Stimulated activated CD4-positive, alpha-beta T cell treated with anti-CD3 and anti-CD28 coated beads, TNF-alpha, amount 100 ng/mL, for 48 hours (primary cell): Measurements from ENCODE around the gene DOCK3.
"Not testable (repeated sequence)": the region's sequence is repeated elsewhere in the genome, so short reads cannot be mapped to it uniquely, and the experiment has no call there.

Source experiments
- DNase-seq, 3 donors: peaks; one replicate each; pipeline ENCODE4 v3.0.0-alpha.2; 2020; ENCODE audit warnings: low read depth in 3 of 3

The DOCK3 gene

DNA sequence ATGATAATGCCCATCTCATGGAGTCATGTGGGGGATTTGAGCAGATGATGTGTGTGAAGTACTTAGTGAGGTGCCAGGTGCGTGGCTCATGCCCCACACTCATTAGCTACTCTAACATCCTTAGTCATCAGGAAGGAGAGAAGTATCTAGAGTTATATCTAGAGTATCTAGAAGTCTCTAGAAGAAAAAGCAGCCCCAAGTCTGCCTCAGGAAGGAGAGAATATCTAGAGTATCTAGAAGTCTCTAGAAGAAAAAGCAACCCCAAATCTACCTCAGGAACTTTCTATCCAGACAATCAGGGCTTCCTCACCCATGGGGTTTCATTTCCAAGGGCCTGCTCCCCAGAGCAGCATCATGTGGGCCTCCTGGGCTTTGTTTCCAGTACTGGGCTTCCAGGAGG is 24.7 kb upstream of the DOCK3 start:
- DNase-seq = no peak

DNA sequence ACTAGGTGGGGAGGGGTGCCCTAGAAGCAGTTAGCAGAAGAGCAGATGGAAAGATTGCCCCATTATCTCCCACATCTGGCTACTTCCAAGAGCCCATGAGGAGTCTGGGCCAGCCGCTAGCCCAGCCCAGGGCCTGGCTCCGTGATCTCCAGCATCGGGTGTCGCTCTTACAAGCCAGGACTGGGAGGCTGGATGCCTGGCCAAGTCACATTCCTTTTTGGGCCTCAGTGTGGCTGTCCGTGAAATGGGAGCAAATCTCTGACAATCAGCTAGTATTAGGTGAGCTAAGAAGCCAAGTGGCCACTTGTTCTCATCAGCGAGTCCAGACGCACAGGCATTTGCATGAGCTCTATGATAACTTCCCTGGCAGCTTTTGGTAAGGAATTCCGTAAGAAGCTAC is 23.3 kb upstream of the DOCK3 start:
- no peak for DNase-seq

DNA sequence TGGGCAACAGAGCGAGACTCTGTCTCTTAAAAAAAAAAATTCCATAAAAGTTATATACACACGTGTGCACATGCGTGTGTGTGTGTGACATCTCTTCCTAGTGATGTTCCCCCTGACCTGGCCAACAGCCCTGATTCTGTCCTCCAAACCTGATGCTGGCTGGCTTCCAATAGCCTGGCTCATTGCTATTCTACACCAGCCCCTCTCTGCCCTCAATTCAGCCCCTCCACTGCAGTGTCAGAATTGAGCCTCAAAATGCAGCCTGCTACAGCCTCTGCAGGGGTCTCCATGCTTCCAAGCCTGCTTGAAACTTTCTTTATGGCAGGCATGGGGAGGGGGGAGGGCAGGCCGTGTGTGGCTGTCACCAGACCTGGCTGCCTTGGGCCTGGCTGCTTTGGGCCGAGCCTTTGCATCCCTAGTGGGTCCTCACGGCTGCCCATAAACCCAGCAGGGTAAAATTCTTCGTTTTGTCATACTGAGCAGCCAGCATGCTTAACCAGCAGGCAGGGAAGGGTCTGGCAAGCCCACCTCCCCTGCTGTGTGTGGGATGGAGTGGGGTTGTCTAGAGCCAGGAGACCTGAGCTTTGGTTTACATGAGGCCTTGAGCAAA is 22.7 kb upstream of the DOCK3 start:
- no peak for DNase-seq

DNA sequence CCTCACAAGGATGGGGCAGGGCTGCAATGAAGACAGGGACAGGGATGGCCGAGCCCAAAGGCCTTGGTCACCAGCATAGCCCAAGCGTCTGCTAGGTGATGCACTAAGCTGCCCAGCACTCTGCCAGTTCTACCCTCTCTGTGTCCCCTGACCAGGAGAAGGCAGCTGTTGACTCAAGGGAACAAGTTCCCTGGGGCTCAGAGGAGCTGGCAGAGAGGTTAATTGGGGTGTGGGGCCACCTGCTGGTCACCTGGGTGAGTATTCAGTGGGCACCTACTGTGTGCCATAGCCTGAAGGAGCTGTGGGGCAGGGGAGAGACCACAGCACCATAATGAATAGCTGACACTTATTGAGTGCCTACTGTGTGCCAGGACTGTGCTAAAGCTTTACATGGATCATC is 22.0 kb upstream of the DOCK3 start:
- peak in 2 of 3 donors; percentile 33 to 40 for DNase-seq

DNA sequence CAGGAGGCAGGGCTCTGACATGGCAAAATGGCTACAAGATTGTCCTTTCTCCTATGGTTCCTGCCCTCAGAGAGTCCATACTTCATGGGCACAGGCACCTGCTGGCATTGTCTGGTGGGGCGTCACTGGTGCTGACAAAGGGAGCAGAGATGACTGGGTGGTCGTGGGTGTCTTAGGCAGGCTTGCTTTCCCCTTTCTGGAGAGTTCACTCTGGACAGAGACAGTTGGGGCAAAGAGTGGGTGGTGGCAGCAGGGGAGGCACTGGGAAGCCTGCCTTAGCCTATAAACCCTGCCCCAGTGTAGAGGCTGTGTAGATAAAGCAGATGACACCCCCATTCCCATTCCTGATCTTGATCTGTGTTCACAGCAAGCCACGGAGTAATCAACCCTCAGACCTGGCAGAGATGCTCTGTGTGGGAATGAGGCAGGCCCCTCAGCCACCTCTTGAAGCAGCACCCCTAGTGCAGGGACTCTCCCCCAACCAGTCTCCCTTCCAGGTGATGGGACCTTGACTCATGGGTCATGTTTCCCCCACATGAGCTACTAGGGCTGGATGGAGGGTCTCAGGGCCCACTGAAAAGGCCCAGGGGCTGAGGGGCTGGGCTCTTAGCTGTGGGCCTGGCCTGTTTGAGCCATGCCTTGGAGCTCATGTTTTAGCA is 20.7 kb upstream of the DOCK3 start:
- no peak for DNase-seq

DNA sequence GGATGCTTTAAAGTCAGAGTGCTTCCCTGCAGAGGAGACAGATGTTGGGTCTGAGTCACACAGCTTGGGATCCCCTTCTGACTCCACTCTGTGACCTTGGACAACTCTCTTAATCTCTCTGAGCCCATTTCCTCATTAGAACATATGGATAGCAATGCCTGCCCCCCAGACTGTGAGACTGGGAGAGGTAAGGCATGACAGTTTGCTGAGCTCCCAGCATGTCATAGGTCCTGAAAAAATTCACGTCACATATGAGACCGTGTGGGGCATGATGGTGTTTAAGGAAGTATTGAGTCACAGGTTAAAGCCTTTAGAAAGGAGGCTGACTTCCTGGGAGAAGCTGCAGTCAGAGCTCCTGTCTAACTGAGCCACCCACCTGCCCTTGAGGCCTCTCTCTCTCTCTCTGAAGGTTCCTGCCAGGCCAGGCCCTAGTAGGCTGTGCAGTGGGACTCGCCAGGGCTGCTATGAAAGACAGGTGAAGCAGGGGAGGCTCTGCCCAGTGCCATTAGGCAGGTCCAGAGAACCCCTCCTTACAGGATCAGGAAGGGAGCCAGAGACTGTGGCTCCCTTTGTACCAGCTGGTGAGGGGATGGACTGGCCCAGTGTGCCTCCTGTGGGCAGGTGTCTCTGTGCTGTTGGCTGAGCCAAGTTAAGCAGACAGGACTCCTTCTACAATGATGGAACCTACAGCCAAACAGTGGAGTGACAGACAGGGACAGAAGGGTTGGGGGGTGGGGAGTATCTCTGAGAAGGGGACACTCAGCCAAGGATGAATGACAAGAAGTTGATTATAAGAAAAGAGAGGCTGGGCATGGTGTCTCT is 19.5 kb upstream of the DOCK3 start:
- peak in 1 of 3 donors; percentile 29 for DNase-seq

DNA sequence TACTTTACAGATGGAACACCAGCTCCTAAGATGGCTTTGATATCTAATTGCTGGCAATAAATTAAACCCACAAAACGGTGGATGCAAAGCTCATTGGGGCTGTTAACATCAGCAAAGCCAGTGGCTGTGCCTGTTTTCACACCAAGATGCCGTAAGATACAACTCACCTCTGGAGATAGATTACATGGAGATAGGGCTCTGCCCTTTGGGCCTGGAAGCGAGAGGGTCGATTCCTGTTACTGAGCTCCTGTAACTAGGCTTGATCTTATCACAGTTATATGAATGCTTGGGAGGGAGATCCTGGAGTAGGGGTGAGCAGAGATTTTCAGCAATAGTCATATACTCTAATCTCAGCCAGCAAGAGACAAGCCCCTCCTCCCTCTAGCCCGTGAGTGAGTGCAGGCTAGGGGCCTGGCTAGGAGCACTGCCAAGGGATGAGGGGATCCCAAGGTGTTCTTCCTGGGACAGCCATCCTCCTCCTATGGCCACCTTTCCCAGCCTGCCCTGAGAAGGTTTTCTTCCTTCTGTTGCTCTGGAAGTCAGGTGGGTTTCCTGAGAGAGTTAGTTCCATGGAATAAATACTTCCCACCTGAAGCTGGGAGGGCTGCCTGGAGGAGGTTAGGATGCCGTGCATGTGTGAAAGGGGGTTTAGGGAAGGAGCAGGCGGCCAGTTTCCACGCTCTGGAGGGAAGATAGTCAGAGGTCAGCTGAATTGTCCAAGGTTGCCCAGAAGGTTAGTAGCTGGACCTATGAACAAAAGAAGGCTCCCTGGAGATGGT is 18.1 kb upstream of the DOCK3 start:
- no peak for DNase-seq

DNA sequence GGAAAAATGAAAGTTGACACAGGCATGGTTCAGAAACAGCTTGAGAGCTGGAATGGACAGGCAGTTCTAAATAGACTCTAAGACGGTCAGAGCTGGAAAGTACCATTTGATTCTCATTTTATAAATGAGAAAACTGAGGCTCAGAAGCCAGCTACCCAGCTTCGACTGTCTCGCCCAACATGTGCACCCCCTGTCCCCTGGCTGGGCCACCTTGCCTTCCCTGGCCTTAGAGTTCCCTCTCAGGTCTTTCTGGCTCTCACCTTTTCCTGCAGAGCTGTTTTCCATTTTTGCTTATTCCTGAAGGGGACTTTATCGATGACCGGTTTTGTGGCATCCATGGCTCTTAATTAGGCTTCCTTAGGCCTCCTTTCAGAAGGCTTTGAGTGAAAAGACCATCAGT is 17.3 kb upstream of the DOCK3 start:
- no peak for DNase-seq

DNA sequence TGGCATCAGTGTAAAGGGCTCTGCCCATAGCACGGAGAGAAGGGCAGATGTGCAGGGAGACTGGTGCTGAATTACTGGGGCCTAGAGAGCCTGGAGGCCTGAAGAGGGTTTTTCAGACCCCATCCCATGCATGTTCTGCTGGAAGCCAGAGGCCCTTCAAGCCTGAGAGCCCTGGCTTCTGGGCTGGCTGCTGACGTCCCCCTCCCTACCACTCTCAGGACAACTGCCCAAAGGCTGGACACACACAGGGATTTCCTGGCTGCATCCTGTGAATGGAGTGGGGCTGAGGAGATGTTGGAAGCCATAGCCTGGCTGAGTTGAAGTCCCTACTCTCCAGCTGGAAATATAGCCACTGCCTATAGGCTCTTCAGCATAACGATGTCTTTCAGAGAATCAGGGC is 16.9 kb upstream of the DOCK3 start:
- DNase-seq = no peak

DNA sequence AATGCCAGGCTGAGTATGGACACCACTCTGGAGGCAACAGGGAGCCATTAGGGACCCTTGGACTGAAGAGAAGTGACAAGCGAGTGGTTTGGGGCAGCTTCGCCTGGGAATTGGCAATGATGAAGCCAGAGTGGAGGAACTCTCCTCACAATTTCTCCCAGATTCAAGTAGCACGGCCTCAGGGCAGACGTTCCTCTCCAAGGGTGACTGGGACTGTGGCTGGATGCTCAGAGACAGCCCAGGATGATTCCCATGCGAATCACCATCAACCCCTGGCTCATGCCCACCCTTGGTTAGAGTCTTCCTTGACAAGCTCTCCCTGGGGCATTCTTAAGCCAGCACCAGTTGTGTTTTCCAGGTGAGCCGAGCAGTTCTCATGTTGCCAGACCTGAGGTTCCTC is 16.3 kb upstream of the DOCK3 start:
- no peak for DNase-seq

DNA sequence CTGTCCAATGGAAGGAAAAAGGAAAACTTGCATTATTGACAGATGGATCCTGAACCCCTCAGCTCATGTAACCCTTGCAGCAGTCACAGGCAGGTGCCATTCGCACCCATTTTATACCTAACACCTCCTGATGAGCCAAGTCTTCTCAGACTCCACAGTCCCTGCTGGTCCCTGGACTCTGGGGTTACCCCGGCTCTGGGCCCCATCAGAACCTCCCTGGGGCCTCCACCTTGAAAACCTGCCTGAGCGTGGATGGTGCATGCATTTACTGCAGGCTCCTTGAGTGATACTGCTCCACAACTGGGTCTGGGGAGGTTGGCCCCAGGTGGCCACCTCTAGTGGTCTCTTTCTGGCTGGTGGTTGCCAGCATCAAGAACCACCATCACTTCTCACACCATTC is 15.9 kb upstream of the DOCK3 start:
- no peak for DNase-seq

DNA sequence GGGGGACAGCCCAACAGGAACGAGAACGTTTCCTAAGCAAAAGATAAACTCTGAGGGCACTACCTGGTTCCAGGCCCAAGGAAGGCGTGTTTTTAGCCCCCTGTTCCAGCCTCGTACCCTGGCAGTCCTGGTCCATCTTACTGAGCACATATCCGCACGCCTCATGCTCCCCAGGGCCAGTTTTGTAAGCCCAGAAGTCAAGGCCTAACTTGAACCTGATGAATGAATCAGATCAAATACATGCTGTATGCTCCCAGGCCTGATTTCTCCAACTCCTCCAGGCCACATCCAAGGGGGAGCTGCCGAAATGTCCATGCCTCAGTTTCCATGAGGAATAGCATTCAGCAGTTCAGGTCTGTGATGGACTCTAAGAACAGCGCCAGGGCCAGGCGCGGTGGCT is 14.3 kb upstream of the DOCK3 start:
- DNase-seq = no peak

DNA sequence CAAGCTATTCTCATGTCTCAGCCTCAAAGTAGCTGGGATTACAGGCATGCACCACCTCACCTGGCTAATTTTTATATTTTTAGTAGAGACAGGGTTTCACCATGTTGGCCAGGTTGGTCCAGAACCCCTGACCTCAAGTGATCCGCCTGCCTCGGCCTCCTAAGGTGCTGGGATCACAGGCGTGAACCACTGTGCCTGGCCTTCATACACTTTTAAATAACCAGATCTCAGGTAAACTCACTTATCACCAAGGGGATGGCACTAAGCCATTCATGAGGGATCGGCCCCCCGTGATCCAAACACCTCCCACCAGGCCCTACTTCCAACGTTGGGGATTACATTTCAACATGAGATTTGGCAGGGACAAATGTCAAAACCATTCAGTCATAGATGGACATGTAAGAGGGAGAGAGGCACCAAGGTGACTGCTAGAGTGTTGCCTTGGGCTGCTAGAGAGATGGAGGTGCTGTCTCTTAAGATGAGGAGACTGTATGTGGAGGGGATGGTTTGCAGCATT is 13.3 kb upstream of the DOCK3 start:
- no peak for DNase-seq

DNA sequence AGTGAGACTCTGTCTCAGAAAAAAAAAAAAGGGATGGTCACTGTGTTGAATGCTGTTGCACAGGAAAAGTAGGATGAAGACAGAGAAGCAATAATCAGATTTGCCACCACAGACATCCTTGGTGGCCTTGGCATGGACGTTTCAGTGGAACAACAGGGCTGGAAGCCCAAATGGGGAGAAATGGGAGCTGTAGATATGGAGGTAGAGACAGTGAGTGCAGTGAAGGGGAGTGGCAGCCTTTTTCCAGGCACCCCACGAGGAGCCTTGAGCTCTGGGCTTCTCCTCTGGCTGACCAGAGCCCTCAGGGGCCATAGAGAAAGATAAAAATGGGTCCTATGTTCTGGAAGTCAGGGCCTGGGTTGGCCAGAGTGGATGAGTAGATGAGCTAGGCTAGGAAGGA is 12.3 kb upstream of the DOCK3 start:
- no peak for DNase-seq

DNA sequence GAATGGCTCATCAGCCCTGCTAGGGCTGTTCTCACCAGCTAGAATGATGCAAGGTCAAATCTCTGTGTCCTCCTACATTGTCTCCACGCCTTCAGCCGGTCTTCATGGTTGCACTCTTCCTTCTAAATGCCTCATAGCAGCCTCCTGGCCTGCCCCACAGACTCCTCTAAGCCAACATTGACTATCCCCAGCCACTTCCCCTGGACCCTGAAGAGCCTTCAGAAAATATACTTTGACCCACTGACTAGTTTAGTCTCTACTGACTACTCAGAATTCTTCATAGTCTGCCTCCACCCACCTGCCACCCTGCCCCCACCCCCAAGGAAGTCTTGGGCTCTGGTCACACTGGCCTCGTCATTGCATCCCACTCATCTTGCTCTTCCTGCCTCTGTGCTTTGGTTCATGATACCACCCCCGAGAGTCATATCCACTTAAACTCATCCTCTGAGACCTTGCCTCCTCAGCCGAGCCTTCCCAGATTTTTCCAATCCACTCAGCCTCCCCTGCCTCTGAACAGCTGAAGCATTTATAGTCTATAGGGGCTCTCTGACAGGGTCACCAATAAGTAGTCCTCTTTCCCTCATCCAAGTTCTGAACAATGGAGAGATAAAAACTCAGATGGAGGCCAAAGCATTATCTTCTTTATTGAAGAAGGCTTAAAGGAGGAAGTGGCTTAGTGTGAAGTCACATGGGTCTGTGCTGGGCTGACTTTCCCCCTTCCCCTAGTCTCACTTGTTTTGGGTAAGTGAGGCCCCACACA is 9.5 kb upstream of the DOCK3 start:
- no peak for DNase-seq

DNA sequence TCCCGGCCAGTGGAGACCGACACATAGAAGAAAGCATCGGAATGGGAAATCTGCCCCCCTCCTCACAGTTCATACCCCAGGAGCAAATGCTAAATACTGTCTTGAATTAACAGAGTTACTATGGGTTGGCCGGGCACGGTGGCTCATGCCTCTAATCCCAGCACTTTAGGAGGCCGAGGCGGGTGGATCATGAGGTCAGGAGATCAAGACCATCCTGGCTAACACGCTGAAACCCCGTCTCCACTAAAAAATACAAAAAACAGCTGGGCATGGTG is 8.9 kb upstream of the DOCK3 start:
- DNase-seq = not testable (repeated sequence)

DNA sequence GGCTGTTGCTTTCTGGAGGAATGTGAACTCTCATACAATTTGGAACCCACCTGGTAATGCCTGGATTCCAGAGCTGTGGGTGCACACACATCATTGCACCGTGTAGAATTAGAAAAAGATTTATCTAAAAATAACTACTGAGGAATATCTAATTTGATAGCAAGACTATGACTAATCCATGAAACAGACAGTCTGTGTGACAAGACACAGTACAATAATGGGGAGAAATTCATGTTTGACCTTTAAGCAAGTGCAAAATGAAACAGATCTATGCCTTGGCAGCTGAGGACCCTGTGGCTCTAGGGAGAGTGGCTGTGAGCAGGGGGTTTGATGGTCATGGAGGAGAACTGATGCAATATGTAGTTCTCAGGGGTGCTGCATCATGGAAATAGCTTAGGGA is 7.9 kb upstream of the DOCK3 start:
- DNase-seq = no peak

DNA sequence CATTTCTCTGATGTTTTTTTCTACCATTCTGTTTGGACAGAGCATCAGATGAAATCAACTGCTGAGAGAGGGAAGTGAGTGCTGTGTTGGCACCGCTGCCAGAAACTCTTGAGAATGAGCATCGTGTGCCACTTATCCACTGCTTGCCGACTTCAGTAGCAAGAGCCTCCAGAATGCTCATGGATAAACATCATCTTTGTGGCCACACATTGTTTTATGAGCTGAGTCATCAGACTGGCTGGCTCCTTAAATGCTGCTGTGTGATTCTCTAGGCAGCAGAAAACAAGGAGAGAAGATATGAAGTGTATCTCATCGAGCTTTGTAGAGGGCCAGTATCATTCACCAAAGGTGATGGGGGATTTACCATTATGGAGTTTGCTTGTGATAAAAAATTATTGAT is 3.4 kb upstream of the DOCK3 start:
- no peak for DNase-seq

DNA sequence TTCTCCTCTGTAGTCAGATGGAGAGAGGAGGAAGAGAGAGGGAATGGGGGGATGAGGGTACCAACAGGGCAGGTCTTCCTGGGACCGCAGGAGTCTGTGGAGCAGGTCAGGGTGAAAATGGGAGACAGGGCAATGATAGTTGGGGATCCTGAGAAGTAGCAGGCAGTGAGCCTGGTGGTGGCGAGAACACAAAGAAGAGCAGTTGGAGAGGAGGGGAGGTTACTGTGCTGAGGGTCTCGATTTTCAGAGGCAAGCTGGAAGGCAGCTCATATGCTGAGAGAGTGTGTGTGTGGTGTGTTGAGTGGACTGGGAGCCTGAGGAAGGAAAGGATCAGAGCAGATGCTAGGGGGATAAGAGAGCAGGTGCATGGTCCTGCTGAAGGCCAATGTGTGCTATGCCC is 2.1 kb upstream of the DOCK3 start:
- DNase-seq = no peak

DNA sequence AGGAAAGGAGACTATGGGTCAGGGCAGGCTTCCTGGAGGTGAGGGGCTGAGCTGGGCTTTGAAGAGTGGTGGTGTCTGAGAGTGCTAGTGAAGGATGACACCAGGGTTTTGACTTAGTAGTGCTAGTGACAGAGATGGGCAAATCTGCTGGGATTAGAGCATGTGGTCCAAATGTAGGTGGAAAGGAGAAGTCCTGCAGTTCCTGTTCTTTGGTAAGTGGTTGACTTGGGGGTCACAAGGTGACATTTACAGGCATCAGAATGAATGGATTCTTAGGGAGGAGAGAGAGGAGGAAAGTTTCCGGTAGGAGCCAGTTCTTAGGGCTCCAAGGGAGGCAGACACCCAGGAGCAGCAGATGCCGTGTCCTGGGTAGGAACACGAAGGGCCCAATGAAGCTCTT is 796 bp upstream of the DOCK3 start:
- no peak for DNase-seq

DNA sequence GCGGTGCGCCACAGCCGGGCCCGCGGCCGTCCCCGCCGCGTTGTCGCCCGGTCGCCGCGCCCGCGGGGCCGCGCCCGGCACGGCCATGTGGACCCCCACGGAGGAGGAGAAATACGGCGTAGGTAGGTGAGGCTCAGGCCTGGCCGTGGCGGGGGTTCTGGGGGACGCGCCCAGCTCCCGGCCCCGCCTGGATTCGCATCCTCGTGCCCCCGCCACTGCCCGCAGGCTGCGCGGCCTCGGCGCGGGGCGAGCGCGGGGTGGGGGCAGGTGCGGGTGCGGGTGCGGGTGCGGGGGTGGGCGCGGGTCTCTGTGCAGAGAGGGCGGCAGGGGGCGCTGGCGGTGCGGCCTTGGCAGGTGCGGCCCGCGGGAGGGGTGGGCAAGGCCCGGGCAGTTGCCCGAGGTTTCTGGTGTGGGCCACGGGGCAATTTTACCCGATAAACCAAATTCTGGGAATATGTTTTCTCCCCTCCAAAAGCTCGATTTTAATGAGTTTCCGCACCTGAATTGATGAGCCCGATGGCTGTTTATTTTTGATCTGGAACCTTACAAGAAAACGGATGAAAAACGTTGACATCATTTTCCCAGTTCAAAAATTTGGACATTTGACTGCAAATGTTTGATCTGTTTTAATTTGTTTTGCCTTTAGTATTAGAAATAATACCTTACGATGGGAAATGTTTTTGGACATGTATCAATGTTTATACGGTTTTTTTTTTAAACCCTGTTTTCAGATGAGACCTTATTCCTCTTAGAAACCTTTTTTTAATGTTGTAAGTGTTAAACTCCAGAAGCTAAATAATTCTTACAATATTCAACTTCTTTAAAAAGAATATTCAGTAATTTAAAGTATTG is 678 bp downstream of the DOCK3 start:
- peak in 2 of 3 donors; percentile 52 to 67 for DNase-seq
